Stimulated activated CD4-positive, alpha-beta T cell treated with anti-CD3 and anti-CD28 coated beads, Interleukin-12 subunit alpha, Interleukin-12 subunit beta, amount 100 ng/mL, for 48 hours (primary cell): Measurements from ENCODE around the gene PRDM16.

Experiments used
- DNase-seq, 3 donors: peaks; one replicate each; pipeline ENCODE4 v3.0.0-alpha.2; 2020; ENCODE audit warnings: low read depth in 2 of 3, low spot score in 1 of 3

The PRDM16 gene

GRCh38 chr1:3363756-3364155 is 294.8 kb downstream of the PRDM16 start:
- DNase-seq = no peak

- no peak for DNase-seq
Observed at GRCh38 chr1:3364551-3364950, 295.5 kb downstream of the PRDM16 start.

GRCh38 chr1:3364983-3365382 is 296.0 kb downstream of the PRDM16 start:
- DNase-seq = no peak

GRCh38 chr1:3365523-3366125 is 296.6 kb downstream of the PRDM16 start:
- no peak for DNase-seq

GRCh38 chr1:3366126-3367051 is 297.4 kb downstream of the PRDM16 start:
- DNase-seq = no peak

- no peak for DNase-seq
Observed at GRCh38 chr1:3367376-3367775, 298.4 kb downstream of the PRDM16 start.

GRCh38 chr1:3368059-3368458 is 299.1 kb downstream of the PRDM16 start:
- no peak for DNase-seq

- no peak for DNase-seq
Observed at GRCh38 chr1:3368711-3369445, 299.9 kb downstream of the PRDM16 start.

GRCh38 chr1:3369446-3370076 is 300.6 kb downstream of the PRDM16 start:
- no peak for DNase-seq

GRCh38 chr1:3370856-3371703 is 302.1 kb downstream of the PRDM16 start:
- no peak for DNase-seq

- DNase-seq = peak in 2 of 3 donors; percentile 1 to 14
Observed at GRCh38 chr1:3372317-3372716, 303.3 kb downstream of the PRDM16 start.

- DNase-seq = no peak
Observed at GRCh38 chr1:3373175-3373574, 304.2 kb downstream of the PRDM16 start.

GRCh38 chr1:3373700-3374405 is 304.9 kb downstream of the PRDM16 start:
- DNase-seq = no peak

GRCh38 chr1:3375245-3375644 is 306.2 kb downstream of the PRDM16 start:
- DNase-seq = no peak

- DNase-seq = no peak
Observed at GRCh38 chr1:3377166-3377565, 308.2 kb downstream of the PRDM16 start.

- DNase-seq = no peak
Observed at GRCh38 chr1:3377604-3378279, 308.7 kb downstream of the PRDM16 start.

GRCh38 chr1:3378411-3379208 is 309.6 kb downstream of the PRDM16 start:
- no peak for DNase-seq

GRCh38 chr1:3379934-3380333 is 310.9 kb downstream of the PRDM16 start:
- no peak for DNase-seq
